Left lobe of liver (tissue), 2 donors: Measurements from ENCODE around the gene PRPSAP2. TPM values are rescaled to one million over a fixed set of nuclear protein-coding genes. Genes with fewer than 3 reads are reported as not detected.
"Not testable (repeated sequence)": the region's sequence is repeated elsewhere in the genome, so short reads cannot be mapped to it uniquely, and the experiment has no call there.

Experiments
- ATAC-seq: fragments of 200-7000 bp; cut with Tn5 transposase; one replicate; pipeline ENCODE4 v1.9.1; 2020; ENCODE audit warnings: mild to moderate bottlenecking, moderate library complexity
- DNase-seq: peaks from one replicate; pipeline ENCODE4 v3.0.0-alpha.2; 2020; ENCODE audit warnings: low spot score
- total RNA-seq: library from RNA; stranded (reverse); gene quantifications from one replicate; pipeline ENCODE4 v1.2.1, GENCODE V29; 2021
- donor health status: DM: no; HTN: no; CAD: no; lungs with moderate emphysema.
- donor health status: DM: no; HTN: yes; CAD: no.

PRPSAP2 gene, protein sequence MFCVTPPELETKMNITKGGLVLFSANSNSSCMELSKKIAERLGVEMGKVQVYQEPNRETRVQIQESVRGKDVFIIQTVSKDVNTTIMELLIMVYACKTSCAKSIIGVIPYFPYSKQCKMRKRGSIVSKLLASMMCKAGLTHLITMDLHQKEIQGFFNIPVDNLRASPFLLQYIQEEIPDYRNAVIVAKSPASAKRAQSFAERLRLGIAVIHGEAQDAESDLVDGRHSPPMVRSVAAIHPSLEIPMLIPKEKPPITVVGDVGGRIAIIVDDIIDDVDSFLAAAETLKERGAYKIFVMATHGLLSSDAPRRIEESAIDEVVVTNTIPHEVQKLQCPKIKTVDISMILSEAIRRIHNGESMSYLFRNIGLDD
- 15.6 TPM for total RNA-seq

- ATAC-seq = peak; percentile 96
- DNase-seq = peak; percentile 97
Observed at GRCh38 chr17:18857864-18858566, at the start of gene PRPSAP2. TSS of gene PRPSAP2 (plus strand) at chr17:18858131. CDS start at chr17:18865834, 7,703 bp downstream.

GRCh38 chr17:18815924-18816323 is 42.0 kb upstream of the PRPSAP2 start:
- ATAC-seq, DNase-seq: not testable (repeated sequence)

- not testable (repeated sequence) for DNase-seq
- ATAC-seq = peak; percentile 91
Observed at GRCh38 chr17:18816489-18817371, 41.2 kb upstream of the PRPSAP2 start.

GRCh38 chr17:18821430-18821829 is 36.5 kb upstream of the PRPSAP2 start:
- ATAC-seq, DNase-seq: not testable (repeated sequence)

DNA sequence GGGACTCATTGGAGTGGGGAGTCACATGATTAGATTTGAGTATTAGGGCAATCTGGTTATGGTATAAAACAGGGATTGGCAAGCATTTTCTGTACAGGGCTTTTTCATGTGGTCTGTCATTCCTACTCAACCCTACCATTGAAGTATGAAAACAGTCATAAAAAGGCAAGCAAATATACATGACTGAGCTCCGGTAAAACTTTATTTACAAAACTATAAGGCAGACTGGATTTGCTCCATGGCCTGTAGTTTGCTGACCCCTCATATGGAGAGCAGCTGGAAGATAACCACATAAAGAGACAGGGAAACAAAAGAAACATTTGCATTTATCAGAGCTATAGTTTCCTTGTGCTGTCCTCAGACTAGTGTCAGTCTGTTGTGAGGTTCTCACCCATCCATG is 30.3 kb upstream of the PRPSAP2 start:
- DNase-seq, ATAC-seq: not testable (repeated sequence)

DNA sequence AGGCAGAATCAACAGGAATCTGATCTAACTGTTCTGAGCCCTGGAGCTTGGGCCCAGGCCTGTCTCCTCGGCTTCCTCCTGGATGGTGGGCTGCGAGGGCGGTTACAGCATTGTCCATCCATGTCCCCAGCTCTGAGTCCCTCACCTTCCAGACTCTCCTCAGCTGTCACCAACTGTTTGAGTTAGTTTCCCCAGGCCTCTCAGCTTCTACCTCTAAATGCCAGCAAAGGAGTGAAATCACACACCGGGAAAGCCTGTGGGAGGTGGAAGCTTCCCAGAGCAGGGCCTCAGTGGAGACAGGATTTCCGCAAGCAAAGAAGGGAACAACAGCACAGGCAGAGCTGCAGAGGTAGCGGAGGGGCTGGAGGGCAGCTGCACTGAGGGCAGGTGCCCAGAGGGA is 9.4 kb upstream of the PRPSAP2 start:
- no peak for DNase-seq
- no peak for ATAC-seq

GRCh38 chr17:18850679-18851078 is 7.3 kb upstream of the PRPSAP2 start:
- ATAC-seq = no peak
- DNase-seq = no peak

DNA sequence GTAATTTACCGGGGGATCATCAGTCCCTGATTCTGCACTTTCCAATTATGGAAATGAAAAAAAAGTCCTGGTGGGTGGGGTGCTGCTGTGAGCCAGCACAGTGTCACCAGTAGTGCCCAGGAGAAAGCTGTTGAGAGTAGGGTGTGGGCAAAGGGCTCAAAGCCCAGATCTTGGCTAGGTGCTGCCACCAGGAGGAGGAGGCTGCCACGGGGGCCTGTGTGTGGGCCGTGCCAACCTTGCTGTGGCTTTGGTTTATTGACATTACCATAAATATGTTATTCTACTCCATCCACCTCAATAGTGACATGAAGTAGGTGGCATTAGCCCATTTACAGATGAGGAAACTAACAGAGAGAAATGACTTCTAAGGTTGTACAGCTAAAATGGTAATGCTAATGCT is 6.7 kb upstream of the PRPSAP2 start:
- no peak for ATAC-seq
- no peak for DNase-seq

- DNase-seq (no peak), ATAC-seq (no peak)
Observed at GRCh38 chr17:18854956-18855355, 3.0 kb upstream of the PRPSAP2 start.

DNA sequence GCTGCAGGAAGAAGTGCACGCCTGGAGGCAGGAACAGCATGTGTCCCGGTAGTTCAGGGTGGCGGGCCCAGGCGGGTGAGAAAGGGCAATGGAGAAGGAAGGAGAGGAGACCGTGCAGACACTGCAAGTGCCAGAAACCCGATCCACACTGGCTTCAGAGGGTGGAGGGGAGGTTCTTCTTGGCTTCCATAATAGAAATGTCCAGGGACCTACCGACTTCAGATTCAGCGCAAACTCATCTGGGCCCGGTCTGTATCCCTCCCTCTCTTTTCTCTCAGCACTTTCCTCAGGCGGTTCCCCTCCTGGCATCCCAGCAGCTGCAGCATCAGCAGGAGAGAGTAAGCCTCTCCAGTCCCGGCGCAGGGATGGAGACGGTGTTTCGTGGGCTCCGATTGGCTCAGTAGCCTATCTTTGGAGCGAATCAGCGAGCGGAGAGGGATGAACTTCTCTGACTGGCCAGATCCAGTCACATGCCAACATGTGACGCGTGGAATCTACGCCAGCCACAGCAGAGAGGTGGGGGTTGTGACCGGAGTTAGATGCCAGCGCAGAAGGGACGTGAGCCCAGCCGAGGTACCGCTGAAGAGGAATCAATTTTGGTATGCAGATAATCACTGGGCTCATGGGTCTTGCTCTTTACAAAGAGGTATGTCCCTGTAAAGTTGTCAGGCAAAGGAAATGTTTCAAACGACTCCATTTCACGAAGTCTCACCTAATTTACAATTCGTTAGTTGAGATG is 1.9 kb upstream of the PRPSAP2 start:
- DNase-seq (peak; percentile 89), ATAC-seq (peak; percentile 70)

GRCh38 chr17:18856570-18856915 is 1.4 kb upstream of the PRPSAP2 start:
- DNase-seq = no peak
- ATAC-seq = no peak

DNA sequence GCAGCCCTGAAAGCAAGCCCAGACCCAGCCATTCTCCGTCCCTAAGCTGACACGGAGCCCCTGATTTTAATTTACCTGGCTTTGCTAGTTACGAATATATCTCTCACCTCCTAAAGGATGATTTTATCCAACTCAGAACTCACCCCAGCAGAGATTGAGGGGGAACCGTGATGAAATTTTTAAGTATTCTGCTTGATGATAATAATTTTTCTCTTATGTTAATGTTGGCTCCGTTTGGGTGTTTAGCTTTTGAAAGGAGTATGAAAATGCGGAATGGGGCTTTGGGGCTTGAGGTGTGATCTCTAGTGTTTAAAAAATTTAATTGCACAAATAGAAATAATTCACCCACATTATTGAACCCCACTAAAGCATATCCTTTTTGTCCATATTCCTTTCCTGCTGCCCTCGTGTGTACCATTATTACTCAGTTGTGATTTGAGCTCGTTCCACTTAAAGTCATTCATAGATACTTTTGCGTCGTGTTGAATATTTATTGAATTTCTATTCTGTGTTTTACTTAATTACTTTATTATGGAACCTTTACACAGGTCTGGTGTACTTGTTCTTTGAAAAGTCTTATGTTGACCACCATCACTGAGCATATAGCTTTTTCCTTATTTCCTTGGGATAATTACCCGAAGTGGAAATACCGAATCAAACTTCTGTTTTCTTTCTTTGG is 775 bp downstream of the PRPSAP2 start:
- ATAC-seq = no peak
- DNase-seq = no peak

- ATAC-seq (no peak), DNase-seq (no peak)
Observed at GRCh38 chr17:18859256-18859655, 1.3 kb downstream of the PRPSAP2 start.

DNA sequence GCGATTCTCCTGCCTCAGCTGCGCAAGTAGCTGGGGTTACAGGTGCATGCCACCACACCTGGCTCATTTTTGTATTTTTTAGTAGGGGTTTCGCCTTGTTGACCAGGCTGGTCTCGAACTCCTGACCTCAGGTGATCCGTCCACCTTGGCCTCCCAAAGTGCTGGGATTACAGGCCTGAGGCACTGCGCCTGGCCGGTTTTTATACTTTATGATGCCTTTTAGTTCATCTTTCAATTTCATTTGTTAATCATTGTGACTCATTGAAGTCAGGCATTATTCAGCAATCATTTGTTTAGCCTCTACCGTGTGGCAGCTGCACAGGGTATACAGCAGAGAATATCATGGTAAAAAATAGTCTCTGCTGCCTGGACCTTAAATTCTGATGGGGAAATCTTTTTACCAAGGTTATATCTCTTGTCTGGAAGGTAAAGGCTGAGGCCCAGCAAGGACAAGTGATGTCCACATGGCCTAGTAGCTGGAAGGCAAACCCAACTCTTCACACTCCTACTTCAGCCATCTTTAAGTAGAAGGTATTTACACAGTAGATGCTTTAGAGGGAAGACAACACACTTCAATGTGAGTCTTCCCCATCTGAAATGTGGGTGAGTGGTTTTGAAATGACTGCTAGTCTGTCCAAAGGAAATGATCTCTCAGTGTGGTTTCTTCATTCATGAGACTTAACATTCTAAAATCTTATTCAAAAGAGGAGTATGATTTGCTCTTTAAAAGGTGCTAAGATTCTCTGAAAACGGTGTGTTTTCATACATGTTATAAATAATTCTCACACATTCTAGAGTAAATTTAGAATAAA is 2.4 kb downstream of the PRPSAP2 start:
- ATAC-seq = no peak
- DNase-seq = peak; percentile 35

DNA sequence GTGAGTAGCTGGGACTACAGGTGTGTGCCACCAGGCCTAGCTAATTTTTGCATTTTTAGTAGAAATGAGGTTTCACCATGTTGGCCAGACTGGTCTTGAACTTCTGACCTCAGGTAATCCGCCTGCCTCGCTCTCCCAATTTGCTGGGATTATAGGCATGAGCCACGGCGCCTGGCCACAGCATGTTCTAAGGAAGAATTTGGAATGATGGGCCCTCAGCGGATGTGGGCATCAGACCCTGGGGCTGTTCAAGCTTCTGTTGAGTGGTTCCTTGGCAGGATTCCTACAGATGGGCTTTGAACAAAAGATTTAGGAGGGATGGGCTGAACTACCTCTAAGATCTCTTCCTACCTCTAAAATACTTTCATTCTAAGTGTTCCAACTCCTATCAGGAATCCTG is 4.1 kb downstream of the PRPSAP2 start:
- ATAC-seq = no peak
- DNase-seq = peak; percentile 35

GRCh38 chr17:18864996-18865395 is 7.1 kb downstream of the PRPSAP2 start:
- not testable (repeated sequence) for DNase-seq, ATAC-seq

DNA sequence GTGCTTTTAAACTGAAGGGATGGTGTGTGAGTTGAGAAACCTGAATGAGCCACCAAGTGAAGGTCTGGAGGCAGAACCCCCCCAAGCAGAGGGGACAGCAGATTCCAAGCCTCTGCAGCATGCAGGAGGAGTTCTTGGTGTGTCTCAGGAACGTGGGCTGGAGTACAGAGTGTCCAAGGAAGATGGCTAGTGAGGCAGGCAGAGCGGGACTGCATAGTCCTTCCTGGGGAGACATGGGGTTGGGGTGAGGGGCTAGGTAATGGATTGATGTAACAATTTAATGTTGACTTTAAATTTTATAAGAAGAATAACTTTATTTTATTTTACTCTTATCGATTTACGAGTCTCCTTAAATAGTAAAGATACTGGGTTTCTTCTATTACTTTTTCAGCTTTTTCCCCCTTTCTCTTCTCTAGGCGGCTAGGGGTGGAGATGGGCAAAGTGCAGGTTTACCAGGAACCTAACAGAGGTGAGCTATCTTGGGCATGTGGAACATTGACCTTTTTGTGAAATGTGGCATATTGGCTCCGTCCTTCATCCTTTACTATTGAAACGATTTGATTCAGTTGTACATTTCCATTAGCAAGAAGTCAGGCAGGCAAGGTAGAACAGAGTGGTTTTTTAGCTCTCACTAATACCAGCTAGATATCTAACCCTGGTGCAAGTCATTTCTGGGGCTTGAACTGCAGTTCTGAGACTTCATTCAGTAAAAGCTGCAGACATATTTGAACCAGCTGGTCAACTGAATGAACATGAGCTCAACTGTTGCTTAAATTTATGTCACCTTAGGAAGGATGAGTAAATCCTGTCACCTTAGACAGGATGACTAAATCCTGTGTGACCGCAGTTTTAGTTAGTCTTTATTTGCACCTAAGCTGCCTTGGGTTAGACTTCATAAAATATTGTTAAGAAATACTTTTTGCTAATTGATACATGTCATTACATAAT is 9.2 kb downstream of the PRPSAP2 start:
- DNase-seq = peak; percentile 69
- ATAC-seq = peak; percentile 98

DNA sequence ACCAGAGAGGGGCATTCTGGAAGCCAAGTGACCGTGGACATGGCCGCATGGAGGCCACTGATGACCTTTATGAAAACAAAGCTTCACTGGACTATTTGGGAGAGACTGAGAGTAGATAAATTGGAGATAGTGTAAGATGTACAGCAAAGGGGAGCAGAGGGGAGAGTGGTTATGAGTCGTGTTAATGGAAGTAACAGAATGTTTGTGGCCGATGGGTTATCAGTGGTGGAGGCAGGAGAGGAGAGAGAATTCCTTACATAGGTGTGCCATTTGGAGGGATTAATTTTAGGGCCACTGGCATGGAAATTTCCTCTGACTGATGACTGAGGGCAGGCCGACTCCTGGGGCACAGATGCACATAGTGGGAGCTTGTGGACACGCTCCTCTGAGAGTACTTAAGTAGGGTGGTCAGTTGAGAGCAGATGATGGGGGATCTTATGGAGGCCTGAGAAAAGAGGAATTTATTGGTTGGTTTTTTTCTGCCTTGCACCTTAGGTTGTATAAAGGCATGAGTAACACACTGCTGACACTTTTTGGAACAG is 19.2 kb downstream of the PRPSAP2 start:
- ATAC-seq = no peak

More for the DNA sequence above, 19.2 kb downstream of the PRPSAP2 start:
- no peak for DNase-seq
